ENCODE data around the gene CECR2. TPM values are rescaled to one million over a fixed set of nuclear protein-coding genes. Genes with fewer than 3 reads are reported as not detected.

The CECR2 gene
- total RNA-seq, 3 donors from 2014 or later (not counting 1 experiment from before 2014, with no cell fraction given): 0.02 to 0.45 TPM; not detected in 1

GRCh38 chr22:17549183-17549582 is 179.9 kb downstream of the CECR2 start:
- Mint-ChIP-seq H3K9me3 (no peaks in the 10 kb centered on the region), H3K27ac (no peak overlapping the region), H3K4me1 (no peaks in the 10 kb centered on the region), H3K4me3 (no peak overlapping the region), H3K27me3 (ENCODE audit: low read depth in 2 of 2) (peaks cover 0 to 2% of the 10 kb centered on the region in 2 donors), H3K36me3 (no peaks in the 10 kb centered on the region)
- WGBS (ENCODE audit: insufficient coverage): 93% methylated on average over 9 of the region's 10 CpGs
- Histone ChIP-seq H3K9me3 (ENCODE audit: control insufficient read depth, insufficient read depth, low read length) (no peaks in the 10 kb centered on the region), H3K4me3 (ENCODE audit: low read length) (no peak overlapping the region), H3K27me3 (ENCODE audit: control insufficient read depth, insufficient read depth, low read length) (no peaks in the 10 kb centered on the region), H3K27ac (ENCODE audit: low read length) (no peak overlapping the region), H3K4me1 (ENCODE audit: control insufficient read depth, insufficient read depth, low read length) (no peaks in the 10 kb centered on the region), H3K36me3 (ENCODE audit: control insufficient read depth, insufficient read depth, low read length) (no peaks in the 10 kb centered on the region)
- no peak for TF ChIP-seq CTCF (IDR thresholded peaks at IDR 0.05)
- intact Hi-C loops (cut with micrococcal nuclease): no loop called here
- ATAC-seq (no peak), DNase-seq (no peak)

- DNase-seq: no peak
- TF ChIP-seq CTCF (IDR thresholded peaks at IDR 0.05): no peak
- ATAC-seq: no peak
- Mint-ChIP-seq H3K4me3 (no peak overlapping the region), H3K27ac (no peak overlapping the region), H3K36me3 (no peaks in the 10 kb centered on the region), H3K9me3 (no peaks in the 10 kb centered on the region), H3K4me1 (no peaks in the 10 kb centered on the region), H3K27me3 (ENCODE audit: low read depth in 2 of 2) (peaks cover 0 to 2% of the 10 kb centered on the region in 2 donors)
- Histone ChIP-seq H3K4me3 (ENCODE audit: low read length) (no peak overlapping the region), H3K9me3 (ENCODE audit: control insufficient read depth, insufficient read depth, low read length) (no peaks in the 10 kb centered on the region), H3K4me1 (ENCODE audit: control insufficient read depth, insufficient read depth, low read length) (no peaks in the 10 kb centered on the region), H3K27ac (ENCODE audit: low read length) (no peak overlapping the region), H3K27me3 (ENCODE audit: control insufficient read depth, insufficient read depth, low read length) (no peaks in the 10 kb centered on the region), H3K36me3 (ENCODE audit: control insufficient read depth, insufficient read depth, low read length) (no peaks in the 10 kb centered on the region)
- WGBS (ENCODE audit: insufficient coverage): 93% methylated on average over 5 of the region's 5 CpGs
- intact Hi-C loops (cut with micrococcal nuclease): no loop called here
Observed at GRCh38 chr22:17549655-17550054, 180.4 kb downstream of the CECR2 start.

GRCh38 chr22:17552737-17553136 is 183.5 kb downstream of the CECR2 start:
- H3K4me3 ChIP-seq (ENCODE audit: low read length): no peak overlapping the region
- intact Hi-C loops (cut with micrococcal nuclease): no loop called here
- Mint-ChIP-seq H3K27ac (no peak overlapping the region), H3K9me3 (no peaks in the 10 kb centered on the region), H3K4me1 (no peaks in the 10 kb centered on the region), H3K36me3 (no peaks in the 10 kb centered on the region), H3K4me3 (no peak overlapping the region), H3K27me3 (ENCODE audit: low read depth in 2 of 2) (peaks cover 0 to 2% of the 10 kb centered on the region in 2 donors)
- no peaks in the 10 kb centered on the region for H3K9me3 ChIP-seq (ENCODE audit: control insufficient read depth, insufficient read depth, low read length)
- H3K27ac ChIP-seq (ENCODE audit: low read length): no peak overlapping the region
- H3K36me3 ChIP-seq (ENCODE audit: control insufficient read depth, insufficient read depth, low read length): no peaks in the 10 kb centered on the region
- DNase-seq (no peak), ATAC-seq (no peak)
- no peaks in the 10 kb centered on the region for H3K27me3 ChIP-seq (ENCODE audit: control insufficient read depth, insufficient read depth, low read length)
- no peak for TF ChIP-seq CTCF (IDR thresholded peaks at IDR 0.05)
- WGBS (ENCODE audit: insufficient coverage): 87% methylated on average over 7 of the region's 7 CpGs
- no peaks in the 10 kb centered on the region for H3K4me1 ChIP-seq (ENCODE audit: control insufficient read depth, insufficient read depth, low read length)

- Mint-ChIP-seq H3K9me3 (no peaks in the 10 kb centered on the region), H3K27ac (no peak overlapping the region), H3K27me3 (ENCODE audit: low read depth in 2 of 2) (peaks cover 0 to 2% of the 10 kb centered on the region in 2 donors), H3K36me3 (no peaks in the 10 kb centered on the region), H3K4me3 (no peak overlapping the region), H3K4me1 (no peaks in the 10 kb centered on the region)
- Histone ChIP-seq H3K9me3 (ENCODE audit: control insufficient read depth, insufficient read depth, low read length) (no peaks in the 10 kb centered on the region), H3K4me1 (ENCODE audit: control insufficient read depth, insufficient read depth, low read length) (no peaks in the 10 kb centered on the region), H3K36me3 (ENCODE audit: control insufficient read depth, insufficient read depth, low read length) (no peaks in the 10 kb centered on the region), H3K27me3 (ENCODE audit: control insufficient read depth, insufficient read depth, low read length) (no peaks in the 10 kb centered on the region), H3K27ac (ENCODE audit: low read length) (no peak overlapping the region), H3K4me3 (ENCODE audit: low read length) (no peak overlapping the region)
- no peak for DNase-seq
- no peak for TF ChIP-seq CTCF (IDR thresholded peaks at IDR 0.05)
- intact Hi-C loops (cut with micrococcal nuclease): no loop called here
- no peak for ATAC-seq
- WGBS (ENCODE audit: insufficient coverage): 80% methylated on average over 4 of the region's 4 CpGs
Observed at GRCh38 chr22:17554814-17555213, 185.6 kb downstream of the CECR2 start.
